NCI-H226 (cell line): ENCODE data around the gene RBCK1.
A peak's percentile ranks its signal among the peaks of the same experiment; 100 is the strongest.

ENCODE experiments used
- DNase-seq: peaks from one replicate; pipeline ENCODE4 v3.0.0-alpha.2; 2015

Gene RBCK1

DNA sequence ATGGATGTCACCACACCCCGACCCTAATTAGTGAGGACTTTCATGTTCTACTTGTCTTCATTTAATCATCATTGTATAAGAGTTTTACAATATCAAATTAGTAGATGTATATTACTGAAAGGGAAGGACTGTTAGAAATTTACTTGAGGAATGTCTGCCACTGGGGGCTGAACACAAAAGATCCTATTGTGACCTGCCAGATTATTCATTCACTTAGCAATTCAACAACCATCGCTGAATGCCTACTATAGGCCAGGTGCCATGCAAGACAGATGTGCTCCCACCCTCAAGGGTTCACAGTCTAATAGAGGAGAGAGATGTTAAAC is 8.0 kb upstream of the RBCK1 start:
- DNase-seq: no peak

DNA sequence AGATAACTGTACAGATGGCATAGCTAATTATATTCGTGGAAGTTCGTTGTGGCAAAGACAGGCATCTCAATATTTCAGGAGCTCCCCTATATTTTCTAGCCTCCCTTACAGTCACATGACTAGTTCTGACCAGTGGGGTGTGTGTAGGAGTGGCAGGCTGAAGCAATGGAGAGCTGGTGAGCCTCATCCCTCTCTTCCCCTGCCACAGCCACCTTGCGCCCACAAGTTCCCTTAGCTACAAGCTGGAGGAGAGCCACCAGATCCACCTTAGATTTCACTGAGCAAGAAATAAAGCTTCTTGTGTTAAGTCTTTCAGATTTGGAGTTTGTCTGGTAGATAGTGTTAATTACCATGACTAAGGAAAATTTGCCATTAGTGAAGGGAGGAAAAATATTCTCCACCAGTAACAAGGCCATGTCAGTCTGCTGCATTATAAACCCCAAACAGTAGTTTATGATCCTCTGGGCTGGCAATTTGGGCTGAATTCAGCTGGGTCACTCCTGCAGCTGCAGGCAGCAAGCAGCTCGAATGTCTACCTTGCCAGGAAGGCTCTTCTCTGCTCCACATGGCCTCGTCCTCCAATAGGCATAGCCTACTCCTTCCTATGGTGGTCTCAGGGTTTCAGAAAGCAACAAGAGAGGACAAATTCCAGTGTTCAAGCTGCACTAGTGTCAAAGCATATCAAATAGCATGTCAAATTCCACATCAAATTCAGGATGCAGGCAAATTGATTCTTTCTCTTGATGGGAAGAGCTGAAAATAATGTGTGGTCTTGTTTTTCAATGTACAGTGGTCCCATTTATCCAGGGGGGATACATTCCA is 7.4 kb upstream of the RBCK1 start:
- peak; percentile 24 for DNase-seq

DNA sequence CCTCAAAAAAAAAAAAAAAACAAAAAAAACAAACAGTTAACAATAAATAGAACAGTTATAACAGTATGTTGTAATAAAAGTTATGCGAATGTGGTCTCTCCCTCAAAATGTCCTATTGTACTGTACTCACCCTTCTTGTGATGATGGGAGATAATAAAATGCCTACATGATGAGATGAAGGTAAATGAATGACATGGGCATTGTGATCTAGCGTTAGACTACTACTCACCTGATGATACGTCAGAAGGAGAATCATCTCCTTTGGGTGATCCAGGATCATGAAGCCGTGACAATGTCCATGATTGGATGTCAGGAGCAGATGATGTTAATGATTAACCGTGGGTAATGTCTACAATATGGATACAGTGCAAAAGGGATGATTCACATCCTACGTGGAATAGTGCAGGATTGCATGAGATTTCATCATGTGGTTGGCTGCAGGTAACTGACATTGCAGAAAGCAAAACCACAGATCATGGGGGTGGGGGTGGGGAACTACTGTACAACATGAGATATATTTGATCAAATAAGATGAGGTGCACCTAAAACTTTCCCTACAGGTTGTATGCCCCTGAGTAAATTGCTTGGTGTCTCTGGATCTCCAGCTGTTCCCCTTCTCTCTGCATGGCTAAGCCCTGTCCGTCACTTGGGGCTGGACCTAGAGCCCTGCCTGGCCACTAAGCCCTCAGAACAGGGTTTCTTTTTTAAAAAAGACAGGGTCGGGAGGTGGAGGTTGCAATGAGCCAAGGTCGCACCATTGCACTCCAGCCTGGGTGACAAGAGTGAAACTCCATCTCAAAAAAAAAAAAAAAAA is 6.2 kb upstream of the RBCK1 start:
- peak; percentile 36 for DNase-seq

DNA sequence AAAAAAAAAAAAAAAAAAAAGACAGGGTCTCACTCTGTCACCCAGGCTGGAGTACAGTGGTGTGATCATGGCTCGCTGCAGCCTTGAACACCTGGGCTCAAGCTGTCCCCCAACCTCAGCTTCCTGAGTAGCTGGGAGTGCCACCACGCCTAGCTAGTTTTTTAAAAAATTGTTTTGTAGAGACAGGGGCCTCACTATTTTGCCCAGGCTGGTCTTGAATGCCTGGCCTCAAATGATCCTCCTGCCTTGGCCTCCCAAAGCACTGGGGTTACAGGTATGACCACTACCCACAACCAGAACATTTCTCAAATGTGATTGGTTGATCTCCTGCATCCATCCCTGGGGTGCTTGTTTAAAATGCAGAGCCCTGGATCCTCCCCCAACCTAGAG is 5.6 kb upstream of the RBCK1 start:
- DNase-seq: no peak

DNA sequence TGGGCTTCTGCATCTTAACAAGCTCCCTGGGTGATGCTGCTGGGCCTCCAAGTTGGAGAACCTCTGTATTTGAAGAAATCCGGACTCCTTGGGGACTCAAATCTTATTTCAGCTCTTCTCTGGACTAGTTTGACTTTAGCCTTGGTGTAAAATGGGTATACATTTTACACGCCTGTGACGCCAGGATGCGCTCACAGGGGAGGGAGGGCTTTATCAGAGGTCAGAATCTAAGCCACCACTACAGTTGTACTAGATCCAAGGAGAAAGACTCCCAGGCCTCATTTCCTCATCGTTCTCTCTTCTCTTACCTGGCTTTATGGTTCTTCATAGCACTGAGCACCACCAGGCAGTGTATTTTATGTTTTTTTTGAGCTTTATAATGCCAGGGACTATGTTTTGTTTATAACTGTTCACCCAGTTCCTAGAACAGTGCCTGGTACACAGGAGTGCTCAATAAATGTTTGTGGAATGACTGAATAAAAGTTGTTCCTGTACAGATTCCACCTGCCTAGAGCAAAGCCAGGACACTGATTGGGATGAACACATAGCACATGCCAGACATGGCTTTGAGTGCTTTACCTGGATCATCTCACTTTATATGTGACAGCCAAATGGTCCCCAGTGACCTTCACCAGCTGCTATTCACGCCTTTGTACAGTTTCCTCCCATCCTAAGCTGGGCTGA is 5.1 kb upstream of the RBCK1 start:
- no peak for DNase-seq

DNA sequence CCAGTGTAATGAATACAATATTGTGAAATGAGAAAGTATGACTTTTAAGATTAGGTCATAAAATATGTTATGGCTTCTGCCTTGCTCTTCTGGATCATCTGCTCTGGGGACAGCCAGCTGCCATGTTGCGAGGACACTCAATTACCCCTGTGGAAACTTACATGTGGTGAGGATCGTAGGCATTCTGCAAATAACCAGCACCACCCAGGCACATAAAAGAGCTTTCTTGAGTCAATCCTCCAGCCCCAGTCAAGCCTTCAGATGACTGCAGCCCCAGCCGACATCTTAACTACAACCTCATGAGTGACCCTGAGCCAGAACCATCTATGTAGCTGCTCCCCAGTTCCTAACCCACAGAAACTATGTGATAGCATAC is 4.5 kb upstream of the RBCK1 start:
- no peak for DNase-seq

DNA sequence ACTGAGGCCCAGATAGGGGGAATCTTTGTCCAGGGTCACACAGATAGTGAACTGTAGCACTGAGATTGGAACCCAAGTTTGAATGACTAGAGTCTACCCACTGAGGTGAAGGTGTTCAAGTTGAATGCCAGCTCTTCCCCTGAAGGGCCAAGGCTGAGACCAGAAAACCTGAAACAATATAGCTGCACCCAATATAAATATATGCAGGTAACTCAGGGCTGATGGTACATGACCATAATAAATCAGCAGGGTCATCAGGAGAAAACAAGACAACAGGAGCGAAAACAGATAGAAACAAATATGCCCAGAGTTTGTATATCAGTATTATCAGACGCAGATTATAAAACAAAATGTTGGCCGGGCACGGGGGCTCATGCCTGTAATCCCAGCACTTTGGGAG is 4.0 kb upstream of the RBCK1 start:
- no peak for DNase-seq

DNA sequence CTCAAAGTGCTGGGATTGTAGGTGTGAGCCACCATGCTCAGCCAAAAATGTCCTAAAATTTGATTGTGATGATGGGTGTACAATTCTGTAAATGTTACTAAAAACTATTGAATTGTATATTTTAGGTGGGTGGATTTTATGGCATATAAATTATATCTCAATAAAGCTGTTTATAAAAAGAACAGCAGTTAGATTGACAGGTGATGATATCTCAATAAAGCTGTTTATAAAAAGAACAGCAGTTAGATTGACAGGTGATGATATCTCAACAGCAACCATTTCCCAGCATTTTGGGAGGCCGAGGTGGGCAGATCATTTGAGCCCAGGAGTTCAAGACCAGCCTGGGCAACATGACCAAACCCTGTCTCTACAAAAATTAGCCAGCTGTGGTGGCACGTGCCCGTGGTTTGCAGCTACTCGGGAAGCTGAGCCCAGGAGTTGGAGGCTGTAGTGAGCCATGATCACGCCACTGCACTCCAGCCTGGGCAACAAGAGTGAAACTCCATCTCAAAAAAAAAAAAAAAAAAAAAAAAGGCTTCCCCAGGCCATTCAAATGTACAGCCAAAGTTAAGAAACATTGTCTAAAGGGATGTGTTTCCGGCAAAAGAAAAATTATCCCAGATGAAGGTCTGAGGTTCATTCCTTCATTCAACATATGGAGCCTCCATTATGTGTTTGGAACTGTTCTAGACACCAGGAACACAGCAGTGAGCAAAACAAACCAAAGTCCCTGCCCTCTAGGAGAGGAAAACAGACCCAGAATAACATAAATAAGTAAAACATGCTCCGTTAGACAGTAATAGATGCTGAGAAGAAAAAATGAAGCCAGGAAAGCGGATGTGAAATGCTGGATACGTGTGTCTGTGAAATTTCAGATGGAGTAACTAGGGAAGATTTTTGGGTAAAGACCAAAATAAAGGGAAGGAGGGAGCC is 1.6 kb upstream of the RBCK1 start:
- DNase-seq: no peak

DNA sequence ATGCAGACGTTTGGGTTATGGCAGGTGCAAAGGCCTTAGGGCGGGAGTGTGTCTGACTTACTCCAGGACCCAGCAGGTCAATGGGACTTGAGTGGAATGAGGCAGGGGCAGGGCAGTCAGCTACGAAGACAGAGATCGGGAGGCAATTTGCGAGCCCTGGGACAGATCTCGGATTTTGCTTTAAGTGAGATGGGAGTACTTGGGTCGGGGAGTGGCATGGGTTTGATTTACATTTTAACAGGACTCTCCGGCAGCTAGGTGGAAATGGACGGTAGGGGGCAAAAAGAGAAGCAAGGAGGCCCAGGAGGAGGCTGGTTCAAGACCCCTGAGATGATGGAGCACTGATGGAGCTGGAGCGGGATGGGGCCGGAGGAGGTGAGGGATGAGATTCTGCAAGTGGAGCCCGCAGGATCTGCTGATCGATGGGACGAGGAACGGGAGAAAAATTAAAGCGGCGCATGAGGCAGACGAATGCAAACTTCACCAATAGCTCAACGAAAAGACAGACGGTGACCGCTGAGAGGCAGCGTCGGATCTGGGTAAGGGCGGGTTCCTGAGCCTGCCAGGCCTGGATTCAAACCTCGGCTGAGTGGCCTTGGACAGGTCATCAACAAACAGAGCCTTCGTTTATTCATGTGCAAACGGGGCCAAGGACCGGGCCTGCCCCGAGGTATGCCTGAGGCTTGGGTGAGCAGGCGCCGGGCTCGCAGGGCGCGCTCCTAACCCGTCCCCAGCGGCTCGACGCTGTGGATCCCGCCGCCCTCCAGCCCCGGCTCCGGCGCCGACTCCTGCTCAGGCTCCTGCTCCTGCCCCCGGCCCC is 756 bp upstream of the RBCK1 start:
- peak; percentile 33 for DNase-seq

DNA sequence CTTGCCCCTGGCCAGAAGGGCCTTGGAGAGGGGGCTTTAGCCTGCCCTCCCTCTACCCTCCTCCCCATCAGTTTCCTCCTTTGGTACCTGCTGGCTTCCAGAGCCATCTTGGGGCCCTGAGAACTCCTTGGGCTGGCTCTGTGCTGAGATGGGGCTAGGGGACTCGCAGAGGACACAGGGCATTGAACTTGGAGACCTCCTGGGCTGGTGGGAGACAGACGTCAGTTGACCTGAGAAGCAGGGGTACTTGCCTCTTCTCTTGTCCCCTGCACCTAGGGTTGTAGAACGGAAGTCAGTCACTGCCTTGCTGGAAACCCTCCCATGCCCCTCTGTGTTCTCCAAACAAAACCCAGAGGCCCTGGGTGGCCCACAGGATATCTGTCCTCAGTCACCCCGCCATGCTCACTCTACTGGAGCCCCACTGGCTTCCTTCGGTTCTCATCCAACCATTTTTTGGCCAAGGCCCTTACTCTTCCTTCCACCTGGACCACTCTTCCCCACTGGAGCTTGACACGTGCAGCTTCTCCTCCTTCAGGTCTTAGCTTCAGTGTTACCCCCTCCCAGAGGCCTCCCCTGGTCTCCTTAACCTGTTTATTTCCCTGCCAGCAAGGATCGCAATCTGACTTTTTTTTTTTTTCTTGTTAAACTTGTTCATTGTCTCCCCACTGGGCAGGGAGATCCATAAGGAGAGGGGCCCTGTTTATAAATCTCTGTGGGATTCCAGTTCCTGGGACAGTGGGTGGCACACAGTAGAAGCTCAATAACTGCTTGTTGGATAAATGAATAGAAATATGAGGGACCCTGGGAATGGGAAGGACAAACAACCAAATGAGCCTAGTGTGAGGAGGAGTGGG is 971 bp downstream of the RBCK1 start:
- no peak for DNase-seq

DNA sequence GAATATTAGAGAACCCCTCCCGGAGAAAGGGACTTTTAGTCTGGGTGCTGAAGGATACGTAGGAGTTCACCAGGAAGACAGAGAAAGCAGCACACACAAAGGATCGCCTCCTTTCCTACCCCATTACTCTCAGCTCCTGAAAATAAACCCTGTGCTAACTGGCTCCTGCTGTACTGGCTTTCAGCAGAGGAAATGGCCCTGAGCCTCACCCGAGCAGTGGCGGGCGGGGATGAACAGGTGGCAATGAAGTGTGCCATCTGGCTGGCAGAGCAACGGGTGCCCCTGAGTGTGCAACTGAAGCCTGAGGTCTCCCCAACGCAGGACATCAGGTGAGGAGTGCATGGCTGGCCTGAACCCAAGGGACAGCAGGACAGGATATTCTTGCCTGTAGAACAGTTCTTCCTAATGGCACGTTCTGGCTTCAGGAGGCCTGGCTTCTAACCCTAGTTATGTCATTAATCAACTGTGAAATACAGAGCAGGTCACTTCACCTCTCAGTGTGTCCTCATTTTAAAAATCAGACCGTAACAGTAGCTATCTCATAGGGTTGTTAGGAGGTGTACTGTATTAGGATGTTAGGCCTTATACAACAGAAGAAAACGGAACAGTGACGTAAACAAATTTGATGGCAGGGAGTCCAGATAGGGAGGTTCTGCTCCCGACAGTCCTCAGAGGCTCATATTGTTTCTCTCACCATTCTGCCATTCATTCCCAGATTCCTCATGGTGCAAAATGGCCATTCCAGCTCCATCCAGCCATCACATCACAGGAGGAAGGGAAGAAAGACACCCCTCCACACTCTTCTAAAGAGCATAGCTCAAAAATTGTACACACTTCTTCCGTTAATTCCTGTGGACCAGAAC is 1.8 kb downstream of the RBCK1 start:
- no peak for DNase-seq

DNA sequence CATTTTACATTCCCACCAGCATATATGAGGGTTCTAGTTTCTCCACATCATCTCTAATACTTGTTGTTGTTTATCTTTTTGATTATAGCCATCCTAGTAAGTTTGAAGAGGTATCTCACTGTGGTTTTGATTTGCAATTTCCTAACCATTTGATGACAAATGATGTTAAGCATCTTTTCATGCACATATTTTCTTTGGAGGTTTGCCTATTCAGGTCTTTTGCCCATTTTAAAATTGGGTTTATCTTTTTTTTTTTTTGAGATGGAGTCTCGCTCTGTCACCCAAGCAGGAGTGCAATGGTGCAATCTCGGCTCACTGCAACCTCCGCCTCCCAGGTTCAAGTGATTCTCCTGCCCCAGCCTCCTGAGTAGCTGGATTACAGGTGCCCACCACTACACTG is 4.0 kb downstream of the RBCK1 start:
- DNase-seq: no peak

DNA sequence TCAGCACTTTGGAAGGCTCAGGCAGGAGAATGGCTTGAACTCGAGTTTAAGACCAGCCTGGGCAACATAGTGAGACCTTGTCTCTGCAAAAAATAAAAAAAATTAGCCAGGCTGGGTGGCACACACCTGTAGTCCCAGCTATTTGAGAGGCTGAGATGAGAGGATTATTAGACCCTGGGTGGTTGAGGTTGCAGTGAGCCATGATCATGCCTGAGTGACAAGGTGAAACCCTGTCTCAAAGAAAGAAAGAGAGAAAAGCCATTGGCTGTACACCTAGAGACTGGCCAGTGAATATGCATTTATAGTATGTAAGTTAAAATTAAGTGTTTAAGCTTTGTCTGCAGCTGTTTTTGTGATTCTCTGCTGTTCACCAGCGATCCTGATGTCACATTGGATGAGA is 6.1 kb downstream of the RBCK1 start:
- DNase-seq: no peak

DNA sequence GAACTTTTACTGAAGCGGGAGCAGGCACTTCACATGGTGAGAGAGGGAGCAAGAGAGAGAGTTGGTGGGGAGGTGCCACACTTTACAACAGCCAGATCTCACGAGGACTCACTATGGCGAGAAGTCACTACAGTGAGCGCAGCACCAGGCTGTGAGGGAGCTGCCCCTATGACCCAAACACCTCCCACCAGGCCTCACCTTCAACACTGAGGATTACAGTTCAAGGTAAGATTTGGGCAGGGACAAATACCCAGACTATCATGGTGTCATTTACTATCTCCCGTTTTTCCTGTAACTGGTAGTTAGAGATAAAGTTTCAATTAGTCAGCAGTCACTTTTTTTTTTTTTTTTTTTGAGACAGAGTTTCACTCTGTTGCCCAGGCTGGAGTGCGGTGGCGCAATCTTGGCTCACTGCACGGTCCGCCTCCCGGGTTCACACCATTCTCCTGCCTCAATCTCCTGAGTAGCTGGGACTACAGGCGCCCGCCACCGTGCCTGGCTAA is 7.8 kb downstream of the RBCK1 start:
- no peak for DNase-seq

DNA sequence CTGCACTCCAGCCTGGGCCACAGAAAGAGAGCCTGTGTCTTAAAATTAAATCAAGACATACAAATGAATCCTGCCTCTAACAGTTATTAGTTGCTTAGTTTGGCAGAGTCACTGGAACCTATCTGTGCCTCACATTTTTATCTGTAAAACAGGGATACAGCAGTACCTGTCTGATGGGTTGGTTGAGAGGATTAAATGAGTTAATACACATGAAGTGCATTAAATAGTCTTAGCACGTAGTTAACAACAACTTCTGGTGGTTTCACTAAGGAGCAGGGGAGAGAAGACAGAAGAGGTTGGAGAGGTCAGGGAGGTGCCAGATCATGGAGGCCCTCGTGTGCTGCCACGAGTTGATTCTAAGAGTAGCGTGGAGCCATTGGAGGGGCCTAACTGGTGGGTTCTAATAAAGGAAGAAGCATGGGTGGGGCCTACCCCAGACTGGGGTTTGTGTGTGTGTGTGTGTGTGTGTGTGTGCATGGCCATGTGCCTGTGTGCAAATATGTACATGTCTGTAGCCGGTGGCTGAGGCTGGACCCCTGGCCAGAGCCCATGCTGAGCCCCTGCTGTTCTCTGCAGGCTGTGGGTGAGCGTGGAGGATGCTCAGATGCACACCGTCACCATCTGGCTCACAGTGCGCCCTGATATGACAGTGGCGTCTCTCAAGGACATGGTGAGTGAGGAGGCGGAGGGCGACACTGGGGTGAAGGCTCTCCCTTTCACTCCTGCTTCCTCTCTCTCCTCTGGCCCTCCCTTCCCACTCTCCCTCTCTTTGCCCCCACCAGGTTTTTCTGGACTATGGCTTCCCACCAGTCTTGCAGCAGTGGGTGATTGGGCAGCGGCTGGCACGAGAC is 9.1 kb downstream of the RBCK1 start:
- no peak for DNase-seq

DNA sequence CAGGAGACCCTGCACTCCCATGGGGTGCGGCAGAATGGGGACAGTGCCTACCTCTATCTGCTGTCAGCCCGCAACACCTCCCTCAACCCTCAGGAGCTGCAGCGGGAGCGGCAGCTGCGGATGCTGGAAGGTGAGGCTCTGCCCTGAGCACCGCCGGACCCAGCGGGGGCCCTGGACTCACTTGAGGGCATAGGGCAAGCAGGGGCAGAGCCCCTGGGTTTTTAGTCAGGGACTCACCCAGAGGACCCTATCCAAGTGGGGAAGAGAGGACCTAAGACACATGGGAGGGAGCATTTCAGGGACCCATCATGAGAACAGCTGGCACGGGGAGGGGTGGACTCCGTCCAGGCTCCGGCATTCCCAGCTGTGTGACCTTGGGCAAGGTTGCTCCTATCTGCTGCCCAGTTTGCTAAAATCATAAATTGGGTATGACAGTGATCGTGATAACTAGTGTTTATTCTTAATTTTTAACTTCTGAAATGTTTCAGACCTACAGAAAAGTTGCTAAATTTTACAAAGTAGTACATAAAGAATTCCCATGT is 9.8 kb downstream of the RBCK1 start:
- no peak for DNase-seq

DNA sequence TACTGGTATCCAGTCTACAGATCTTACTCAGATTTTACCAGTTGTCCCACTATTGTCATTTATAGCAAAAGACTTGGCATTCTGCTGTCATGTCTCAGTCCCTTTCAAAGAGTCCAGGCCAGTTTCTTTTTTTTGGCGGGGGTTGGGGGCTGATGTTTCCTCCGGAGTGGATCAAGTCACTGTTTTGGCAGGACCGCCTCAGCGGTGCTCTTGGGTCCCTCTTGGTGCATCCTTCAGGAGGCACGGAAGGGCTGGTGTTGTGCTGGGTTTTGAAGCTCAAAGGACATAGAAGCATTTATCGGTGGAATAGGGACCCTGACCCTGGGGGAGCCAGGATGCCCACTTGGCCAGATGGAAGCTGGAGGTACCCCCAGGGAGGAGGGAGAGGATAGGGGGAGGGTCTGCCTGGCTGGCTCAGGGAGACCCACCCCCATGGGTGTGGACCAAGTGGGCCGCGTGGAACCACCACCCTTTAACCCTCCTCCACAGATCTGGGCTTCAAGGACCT is 10.8 kb downstream of the RBCK1 start:
- DNase-seq: no peak

DNA sequence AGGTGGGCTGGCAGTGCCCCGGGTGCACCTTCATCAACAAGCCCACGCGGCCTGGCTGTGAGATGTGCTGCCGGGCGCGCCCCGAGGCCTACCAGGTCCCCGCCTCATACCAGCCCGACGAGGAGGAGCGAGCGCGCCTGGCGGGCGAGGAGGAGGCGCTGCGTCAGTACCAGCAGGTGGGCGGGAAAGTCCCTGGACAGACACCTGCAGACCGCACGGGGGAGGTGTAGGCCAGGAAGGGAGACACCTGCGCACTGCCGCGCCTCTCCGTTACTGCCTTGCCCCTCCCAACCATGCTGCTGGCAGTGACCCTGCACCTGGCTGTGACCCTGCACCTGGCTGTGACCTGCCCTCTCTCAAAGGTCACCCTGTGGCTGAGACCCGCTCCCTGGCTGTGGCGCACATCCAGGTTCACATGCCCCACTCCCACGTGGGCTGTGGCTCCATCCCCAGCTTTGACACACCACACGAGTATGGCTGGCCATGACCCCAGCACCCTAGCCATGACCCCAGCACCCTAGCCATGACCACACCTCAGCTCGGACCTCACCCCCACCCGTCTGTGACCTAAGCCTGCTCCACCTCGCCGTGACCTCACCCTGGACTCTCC is 11.6 kb downstream of the RBCK1 start:
- no peak for DNase-seq
